ENCODE data around the gene FAF1.
"Not testable (repeated sequence)": the region's sequence is repeated elsewhere in the genome, so short reads cannot be mapped to it uniquely, and the experiment has no call there.

Gene FAF1

GRCh38 chr1:50836117-50836516, 124.0 kb downstream of the FAF1 start:
- no peak for DNase-seq

- DNase-seq: no peak
Observed at GRCh38 chr1:50833216-50833615, 126.9 kb downstream of the FAF1 start.

GRCh38 chr1:50832167-50832566, 127.9 kb downstream of the FAF1 start:
- no peak for DNase-seq

GRCh38 chr1:50831300-50832061, 128.6 kb downstream of the FAF1 start:
- no peak for DNase-seq

- no peak for DNase-seq
Observed at GRCh38 chr1:50830621-50831020, 129.4 kb downstream of the FAF1 start.

- DNase-seq: no peak
Observed at GRCh38 chr1:50829014-50829958, 130.8 kb downstream of the FAF1 start.

GRCh38 chr1:50827546-50827945, 132.5 kb downstream of the FAF1 start:
- no peak for DNase-seq

GRCh38 chr1:50826792-50827191, 133.3 kb downstream of the FAF1 start:
- DNase-seq: not testable (repeated sequence)

- no peak for DNase-seq
Observed at GRCh38 chr1:50822035-50822776, 137.9 kb downstream of the FAF1 start.

GRCh38 chr1:50820545-50820944, 139.5 kb downstream of the FAF1 start:
- no peak for DNase-seq

- no peak for DNase-seq
Observed at GRCh38 chr1:50812346-50812745, 147.7 kb downstream of the FAF1 start.

- DNase-seq: no peak
Observed at GRCh38 chr1:50808296-50808695, 151.8 kb downstream of the FAF1 start.

GRCh38 chr1:50796272-50796671, 163.8 kb downstream of the FAF1 start:
- no peak for DNase-seq

- no peak for DNase-seq
Observed at GRCh38 chr1:50793521-50793920, 166.5 kb downstream of the FAF1 start.

GRCh38 chr1:50787266-50787665, 172.8 kb downstream of the FAF1 start:
- DNase-seq: no peak

- no peak for DNase-seq
Observed at GRCh38 chr1:50783286-50783685, 176.8 kb downstream of the FAF1 start.

- no peak for DNase-seq
Observed at GRCh38 chr1:50780797-50781196, 179.3 kb downstream of the FAF1 start.

- no peak for DNase-seq
Observed at GRCh38 chr1:50779801-50780200, 180.3 kb downstream of the FAF1 start.

- DNase-seq: no peak
Observed at GRCh38 chr1:50775740-50776139, 184.3 kb downstream of the FAF1 start.

GRCh38 chr1:50774759-50775351, 185.2 kb downstream of the FAF1 start:
- peak in 1 of 2 donors; percentile 66 for DNase-seq

GRCh38 chr1:50766688-50767087, 193.4 kb downstream of the FAF1 start:
- no peak for DNase-seq

- not testable (repeated sequence) for DNase-seq
Observed at GRCh38 chr1:50756543-50756942, 203.5 kb downstream of the FAF1 start.

- DNase-seq: not testable (repeated sequence)
Observed at GRCh38 chr1:50754764-50755163, 205.3 kb downstream of the FAF1 start.
